CD4-positive, alpha-beta T cell treated with Interleukin-12 subunit alpha and Interleukin-12 subunit beta, for 1 hour (primary cell): ENCODE results near the gene CLASP2.

Experiments used
- DNase-seq: peaks from one replicate; pipeline ENCODE4 v3.0.0-alpha.2; 2020

The CLASP2 gene

DNA sequence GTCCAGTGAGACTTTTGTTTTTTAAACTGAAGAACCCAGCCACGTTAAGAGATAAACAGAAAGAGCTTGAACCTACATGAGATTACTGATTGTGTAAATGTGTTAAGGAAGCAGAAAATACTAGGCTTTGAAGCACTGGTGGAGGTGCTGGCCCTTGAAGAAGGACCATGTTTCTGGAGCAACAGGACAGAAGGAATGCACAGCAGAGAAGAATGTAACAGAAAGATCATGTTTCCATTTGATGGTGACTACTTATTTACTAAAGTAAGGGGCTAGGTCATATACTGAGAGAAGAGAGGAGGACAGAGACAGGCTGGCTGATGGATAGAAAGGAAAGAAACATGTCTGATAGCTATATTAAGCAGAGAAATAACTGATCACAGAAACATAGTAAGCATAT, 88.8 kb downstream of the CLASP2 start:
- DNase-seq, result no peak

- no peak for DNase-seq
Observed at GRCh38 chr3:33624756-33625155, 93.3 kb downstream of the CLASP2 start.

DNA sequence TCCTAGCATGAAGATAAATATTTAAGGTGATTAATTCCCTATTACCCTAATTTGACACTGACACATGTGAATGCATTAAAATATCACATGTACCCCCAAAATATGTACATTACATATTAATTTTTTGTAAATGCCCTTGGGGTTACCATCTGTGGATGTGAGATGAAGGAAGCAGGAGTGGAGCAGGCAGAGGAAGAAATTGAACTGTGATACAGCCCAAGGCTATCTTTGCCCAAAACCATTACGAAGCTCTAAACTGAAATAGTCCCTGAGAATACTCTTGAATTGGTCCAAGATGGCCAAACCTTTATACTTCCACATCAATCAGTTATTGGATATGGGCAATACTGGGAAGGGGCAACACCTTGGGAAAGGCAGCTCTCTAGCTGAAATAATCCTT, 105.0 kb downstream of the CLASP2 start:
- DNase-seq, result no peak

DNA sequence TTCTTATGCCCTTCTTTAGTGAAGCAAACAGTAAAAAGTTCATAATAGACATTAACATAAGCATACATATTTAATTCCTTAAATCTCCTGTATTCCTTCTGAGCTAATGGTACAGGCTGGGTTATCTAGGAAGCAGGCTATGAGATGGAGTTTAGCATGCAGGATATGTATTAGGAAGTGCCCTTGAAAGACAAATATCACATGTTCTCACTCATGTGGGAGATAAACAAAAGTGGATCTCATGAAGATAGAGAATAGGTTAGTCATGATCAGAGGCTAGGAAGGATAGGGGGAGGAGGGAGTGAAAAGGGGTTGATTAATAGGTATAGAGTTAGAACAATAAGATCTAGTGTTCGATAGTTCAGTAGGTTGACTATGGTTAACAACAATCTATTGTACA, 105.4 kb downstream of the CLASP2 start:
- DNase-seq, result no peak

GRCh38 chr3:33602829-33603228, 115.2 kb downstream of the CLASP2 start:
- DNase-seq, result no peak

GRCh38 chr3:33597257-33597689, 120.8 kb downstream of the CLASP2 start:
- DNase-seq, result no peak

- DNase-seq, result no peak
Observed at GRCh38 chr3:33592999-33593398, 125.1 kb downstream of the CLASP2 start.

GRCh38 chr3:33590541-33590940, 127.5 kb downstream of the CLASP2 start:
- no peak for DNase-seq

DNA sequence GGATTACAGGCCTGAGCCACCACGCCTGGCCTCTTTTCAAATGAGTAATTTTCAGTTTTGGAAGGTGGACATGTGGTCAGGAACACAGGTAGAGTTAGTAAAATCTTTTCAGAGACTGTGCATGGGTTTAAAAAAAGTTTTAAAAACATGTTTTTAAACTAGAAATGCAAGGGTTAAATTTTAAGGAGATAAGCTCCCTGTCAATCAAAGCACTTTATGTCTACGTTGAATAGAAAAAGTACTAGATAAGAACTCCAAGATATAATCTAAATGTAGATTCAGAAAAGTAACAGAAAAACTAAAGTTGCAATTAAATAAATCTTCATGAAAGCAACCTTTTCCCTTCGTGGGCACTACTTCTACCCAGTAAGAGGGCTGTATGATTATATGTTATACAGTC, 131.7 kb downstream of the CLASP2 start:
- DNase-seq, result no peak

DNA sequence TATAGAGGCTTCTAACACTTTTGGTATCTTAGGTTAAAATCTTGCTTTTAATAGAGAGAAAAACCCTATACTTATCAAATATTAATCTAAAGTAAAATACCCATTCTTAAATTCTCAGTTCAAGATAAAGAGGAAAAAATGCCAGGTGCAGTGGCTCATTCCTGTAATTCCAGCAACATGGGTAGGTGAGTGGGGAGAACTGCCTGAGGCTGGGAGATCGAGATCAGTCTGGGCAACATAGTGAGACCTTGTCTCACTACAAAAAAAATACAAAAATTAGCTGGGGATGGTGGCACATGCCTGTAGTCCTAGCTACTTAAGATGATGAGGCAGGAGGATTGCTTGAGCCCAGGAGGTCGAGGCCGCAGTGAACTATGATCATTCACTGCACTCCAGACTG, 135.8 kb downstream of the CLASP2 start:
- DNase-seq, result no peak

GRCh38 chr3:33581666-33582065, 136.4 kb downstream of the CLASP2 start:
- no peak for DNase-seq

GRCh38 chr3:33579840-33580239, 138.2 kb downstream of the CLASP2 start:
- DNase-seq, result no peak

GRCh38 chr3:33579178-33579510, 138.9 kb downstream of the CLASP2 start:
- no peak for DNase-seq

- no peak for DNase-seq
Observed at GRCh38 chr3:33578325-33579177, 139.5 kb downstream of the CLASP2 start.

GRCh38 chr3:33577588-33577987, 140.5 kb downstream of the CLASP2 start:
- no peak for DNase-seq

GRCh38 chr3:33577173-33577572, 140.9 kb downstream of the CLASP2 start:
- DNase-seq, result no peak

GRCh38 chr3:33575311-33575710, 142.7 kb downstream of the CLASP2 start:
- no peak for DNase-seq

GRCh38 chr3:33557829-33558228, 160.2 kb downstream of the CLASP2 start:
- no peak for DNase-seq

DNA sequence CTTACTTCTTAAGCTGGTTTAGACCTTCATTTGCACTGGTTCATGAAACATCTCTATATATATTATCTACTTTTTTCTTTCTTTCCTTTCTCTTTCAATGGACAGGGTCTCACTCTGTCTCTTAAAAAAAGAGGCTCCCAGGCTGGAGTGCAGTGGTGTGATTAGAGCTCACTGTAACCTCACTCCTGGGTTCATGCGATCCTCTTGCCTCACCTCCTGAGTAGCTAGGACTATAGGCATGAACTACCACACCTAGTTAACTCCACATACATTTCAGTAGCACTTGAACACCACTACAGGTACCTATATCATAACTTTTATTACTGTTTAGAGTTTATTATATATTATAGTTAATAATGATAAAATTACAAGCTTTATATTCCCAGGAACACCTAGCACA, 160.8 kb downstream of the CLASP2 start:
- no peak for DNase-seq

- no peak for DNase-seq
Observed at GRCh38 chr3:33547101-33547500, 171.0 kb downstream of the CLASP2 start.

DNA sequence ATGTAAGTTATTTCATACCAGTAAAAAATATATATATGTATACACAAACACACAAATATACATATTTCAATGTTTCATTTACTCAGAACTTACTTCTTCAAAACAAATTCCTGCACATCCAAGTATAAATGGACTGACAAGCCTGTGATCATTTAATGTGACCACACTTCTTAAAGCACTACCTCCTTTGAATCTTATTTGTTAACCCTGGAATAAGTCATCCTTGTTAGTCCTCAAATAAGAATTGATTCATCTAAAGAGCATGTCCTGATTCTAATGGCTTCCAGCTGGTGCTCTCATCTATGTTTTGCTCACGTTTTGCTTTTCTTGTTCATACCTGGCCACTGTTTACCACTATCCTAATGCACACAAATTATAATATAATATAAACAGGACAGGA, 173.9 kb downstream of the CLASP2 start:
- no peak for DNase-seq

DNA sequence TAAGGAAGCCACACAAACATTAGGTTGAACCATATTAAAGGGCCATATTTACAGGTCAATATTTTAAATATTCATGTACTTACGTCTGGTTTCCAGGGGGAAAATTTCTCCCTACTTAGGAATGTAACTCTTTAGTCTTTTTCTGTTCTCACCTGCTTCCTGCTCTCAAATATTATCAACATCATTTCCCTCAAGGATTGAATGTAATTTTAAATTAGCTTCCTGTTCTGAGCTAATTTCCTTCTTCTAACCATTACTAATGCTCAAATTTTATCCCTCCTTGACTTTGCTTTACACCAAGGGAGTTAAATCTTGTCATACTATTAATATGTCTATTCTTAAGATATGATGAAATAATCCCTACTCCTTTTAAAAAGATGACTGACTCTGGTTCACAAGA, 174.5 kb downstream of the CLASP2 start:
- DNase-seq, result no peak

DNA sequence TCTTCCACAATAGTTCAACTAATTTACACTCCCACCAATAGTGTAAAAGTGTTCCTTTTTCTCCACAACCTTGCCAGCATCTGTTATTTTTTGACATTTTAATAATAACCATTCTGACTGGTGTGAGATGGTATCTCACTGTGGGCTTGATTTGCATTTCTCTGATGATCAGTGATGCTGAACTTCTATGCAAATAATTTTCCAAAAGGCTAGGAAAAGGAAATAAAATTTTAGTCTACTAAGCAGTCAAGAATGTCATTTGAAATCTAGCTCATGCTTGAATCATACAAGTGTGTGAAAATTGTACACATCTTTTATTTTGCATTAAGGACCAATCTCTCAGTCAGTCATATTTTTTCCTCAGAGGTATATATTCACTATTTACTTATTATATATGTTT, 176.1 kb downstream of the CLASP2 start:
- no peak for DNase-seq

DNA sequence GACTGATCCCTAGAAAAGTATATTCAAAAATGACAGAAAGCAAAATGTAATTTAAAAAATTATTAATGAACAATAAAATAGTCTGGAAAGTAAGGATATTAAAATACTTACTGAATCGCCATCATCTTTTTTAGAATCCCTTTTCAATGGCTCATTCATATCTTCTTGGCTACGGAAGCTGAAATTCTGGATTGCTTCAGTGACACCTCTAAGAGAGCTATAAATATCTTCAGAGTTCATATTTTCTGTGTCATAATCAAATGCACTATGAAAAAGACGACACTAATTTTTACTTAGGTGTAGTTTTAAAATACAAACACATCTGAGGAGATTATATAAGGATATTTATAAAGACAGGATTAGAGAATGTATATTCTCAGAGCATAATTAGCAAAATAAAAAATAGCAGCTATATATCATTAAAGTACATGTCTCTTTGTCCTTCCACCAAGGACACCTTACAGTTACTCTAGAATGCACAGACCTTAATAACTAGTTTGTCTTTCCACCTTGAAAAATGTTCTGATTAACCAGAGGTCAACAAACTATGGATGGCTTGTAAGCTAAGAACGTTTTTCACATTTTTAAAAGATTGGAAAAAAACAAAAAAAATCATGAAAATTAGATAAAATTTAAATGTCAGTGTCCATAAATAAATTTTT, 179.2 kb downstream of the CLASP2 start:
- DNase-seq, result no peak

DNA sequence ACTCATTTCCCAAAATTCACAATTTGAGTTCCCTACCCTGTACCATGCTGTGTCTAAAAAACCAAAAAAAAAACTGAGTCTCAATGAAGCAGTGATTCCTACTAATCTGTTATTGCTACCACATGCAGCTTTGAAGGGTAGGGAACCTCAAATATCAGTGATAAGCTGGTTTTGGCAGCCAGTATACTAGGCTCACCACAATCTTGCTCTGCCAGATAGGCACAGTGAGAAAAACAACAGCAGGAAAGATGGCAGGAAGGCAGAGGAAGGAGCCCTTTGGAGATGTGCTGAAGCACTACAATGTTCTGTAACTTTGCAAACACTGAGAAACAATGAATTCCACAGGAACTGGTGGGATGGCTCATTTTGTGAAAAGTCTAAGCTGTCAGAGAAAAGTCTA, 180.9 kb downstream of the CLASP2 start:
- DNase-seq, result no peak
